Right renal cortex interstitium (tissue), 3 donors: Measurements from ENCODE around the gene JAKMIP3. TPM values are rescaled to one million over a fixed set of nuclear protein-coding genes. Genes with fewer than 3 reads are reported as not detected.

Experiments used
- DNase-seq, 3 donors: peaks; one replicate each; pipeline ENCODE4 v3.0.0-alpha.2; 2013; ENCODE audit warnings: low read depth in 3 of 3, low spot score in 2 of 3
- polyA plus RNA-seq, 3 donors: library from polyadenylated mRNA; unstranded; fragments of 120-200 nt; gene quantifications; one replicate each; pipeline ENCODE4 v1.2.1, GENCODE V29; 2013; ENCODE audit not compliant: insufficient read length in 3 of 3

Gene JAKMIP3
- under 1 TPM; 0.15 to 0.18 (median 0.16) TPM for polyA plus RNA-seq

DNA sequence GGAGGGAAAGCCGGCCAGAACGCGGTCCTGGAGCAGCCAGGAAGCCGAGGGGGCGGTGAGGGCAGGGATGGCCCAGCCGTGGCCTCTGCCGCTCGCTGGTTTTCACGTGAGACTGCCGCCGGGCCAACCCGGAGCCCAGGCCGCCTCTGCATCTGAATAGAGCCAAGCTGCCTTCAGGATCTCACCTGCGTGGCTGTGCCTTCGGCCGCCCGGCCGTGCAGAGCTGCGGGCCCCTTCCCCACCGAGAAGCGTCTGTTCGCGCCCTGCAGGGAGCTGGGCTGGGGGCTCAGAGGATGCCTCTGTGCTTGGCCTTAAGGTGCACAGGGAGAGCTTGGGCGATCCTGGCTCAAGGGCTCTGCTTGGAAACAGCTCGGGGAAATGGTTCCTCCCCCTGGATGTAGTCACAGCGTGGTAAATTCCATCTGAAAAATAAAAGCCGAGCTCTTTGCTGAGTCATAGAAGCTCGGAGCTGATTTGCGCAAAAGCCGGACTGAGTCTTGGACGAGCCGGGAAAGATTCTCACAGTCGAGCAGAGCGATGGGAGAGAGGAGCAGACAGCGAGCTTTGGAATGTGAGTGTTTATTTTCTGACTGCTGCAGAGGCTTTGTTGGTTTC, at the start of gene JAKMIP3:
Gene JAKMIP3, plus strand, starts transcription at position 456 of the 615 bp plus-strand sequence. CDS start 38,863 bp downstream, outside the sequence.
- DNase-seq = peak in 2 of 3 donors; percentile 31 to 34

- no peak for DNase-seq
Measured at GRCh38 chr10:132016514-132016913, 49.2 kb upstream of the JAKMIP3 start.

GRCh38 chr10:132018446-132018845, 47.3 kb upstream of the JAKMIP3 start:
- DNase-seq = no peak

DNA sequence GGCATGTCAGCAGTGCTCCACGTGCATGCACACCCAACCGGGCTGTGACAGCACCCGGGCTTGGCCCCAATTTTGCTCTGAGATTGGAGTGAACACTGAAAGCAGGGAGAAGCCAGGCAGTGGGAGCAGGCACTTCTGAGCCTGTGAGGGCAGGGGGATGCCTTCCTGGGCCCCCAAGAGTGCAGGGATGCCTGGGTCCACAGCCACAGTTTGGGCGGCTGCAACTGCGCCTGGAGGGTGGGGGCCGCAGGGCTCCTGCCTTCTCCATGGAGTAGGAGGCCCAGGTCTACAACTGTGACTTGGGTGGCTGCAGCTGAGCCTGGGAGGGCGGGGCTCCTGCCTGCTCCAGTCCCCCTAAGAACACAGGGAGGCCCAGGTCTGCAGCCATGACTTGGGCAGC, 46.4 kb upstream of the JAKMIP3 start:
- no peak for DNase-seq

DNA sequence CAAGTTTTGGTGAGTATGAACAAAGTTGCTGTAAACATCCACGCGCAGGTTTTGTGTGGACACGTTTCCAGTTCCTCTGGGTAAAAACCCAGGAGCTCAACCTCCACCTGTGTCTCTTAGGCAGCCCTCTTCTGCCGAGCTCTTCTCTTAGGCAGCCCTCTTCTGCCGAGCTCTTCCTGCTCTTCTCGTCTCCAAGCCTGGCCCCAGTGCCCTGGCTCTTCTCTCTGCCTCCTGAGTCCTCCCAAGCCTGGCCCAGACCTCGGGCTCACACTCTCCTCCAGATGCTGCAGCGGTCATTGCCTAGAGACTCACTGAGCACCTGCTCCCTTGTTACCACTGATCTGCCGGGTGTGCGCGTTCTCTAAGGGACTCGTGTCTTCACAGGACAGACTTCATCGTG, 45.3 kb upstream of the JAKMIP3 start:
- DNase-seq = no peak

DNA sequence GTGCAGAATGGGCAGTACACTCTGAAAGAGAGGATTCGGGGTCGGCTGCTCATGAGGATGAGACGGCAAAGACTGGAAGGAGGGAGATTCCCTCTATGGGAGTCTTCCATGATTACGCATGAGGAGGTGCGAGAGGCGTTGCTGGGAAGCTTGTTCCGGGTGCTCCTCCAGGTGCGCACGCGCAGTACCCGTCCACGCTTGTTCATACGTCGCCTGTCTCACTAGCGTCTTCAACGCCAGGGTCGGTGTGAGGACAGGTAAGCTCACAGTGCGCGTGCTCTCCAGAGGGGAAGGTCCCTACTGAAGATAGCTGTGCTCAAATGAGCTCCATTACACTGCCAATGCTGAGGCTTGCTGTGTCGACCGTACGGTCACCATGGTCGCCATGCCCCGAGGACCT, 44.7 kb upstream of the JAKMIP3 start:
- DNase-seq = no peak

DNA sequence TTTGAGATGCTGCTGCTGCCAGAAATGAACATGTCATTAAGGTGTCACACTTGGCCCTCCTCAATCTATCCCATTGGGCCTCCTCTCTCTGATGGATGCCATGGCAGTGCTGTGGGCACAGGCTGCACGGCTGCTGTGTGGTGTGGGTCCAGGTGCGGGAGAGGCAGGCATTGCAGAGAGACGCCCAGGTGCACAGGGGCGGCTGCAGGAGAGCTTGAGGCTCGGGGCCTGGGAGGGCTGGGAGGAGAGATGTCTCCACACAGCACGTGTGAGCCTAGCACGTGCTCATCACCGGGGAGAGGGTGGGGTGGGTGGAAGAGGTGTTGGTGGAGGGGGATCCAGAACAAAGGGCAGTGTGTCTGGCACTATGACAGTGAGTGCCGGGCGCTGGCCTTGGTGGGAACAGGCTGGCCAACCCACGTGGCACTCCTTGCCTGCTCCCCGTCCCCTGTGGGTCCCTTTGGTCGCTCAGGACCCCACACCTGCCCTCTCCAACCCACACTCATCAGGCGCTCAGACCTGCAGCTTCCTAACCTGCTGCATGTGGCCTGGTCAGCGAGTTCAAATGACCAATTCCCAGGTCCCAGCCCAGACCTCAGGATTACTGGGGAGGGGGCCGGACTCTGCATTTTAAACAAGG, 44.1 kb upstream of the JAKMIP3 start:
- no peak for DNase-seq

DNA sequence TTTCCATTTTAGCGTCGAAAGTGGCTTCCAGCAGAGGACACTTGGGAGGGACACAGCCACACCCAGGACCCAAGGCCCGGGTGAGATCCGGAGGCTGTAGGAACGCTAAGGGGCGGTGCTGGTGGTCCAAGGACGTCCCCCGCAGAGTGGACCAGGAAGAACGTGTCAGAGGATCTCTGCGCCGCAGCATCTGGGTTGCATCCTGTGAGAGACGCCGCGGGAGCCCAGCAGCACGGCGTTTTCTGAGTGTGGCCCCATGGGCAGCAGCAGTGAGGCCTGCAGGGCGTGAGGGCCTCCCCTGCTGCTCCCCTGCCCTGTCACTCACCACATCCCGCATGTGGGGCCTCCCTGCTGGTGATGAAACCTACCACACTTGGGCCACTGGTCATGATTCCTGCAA, 43.5 kb upstream of the JAKMIP3 start:
- DNase-seq = no peak

GRCh38 chr10:132023092-132023811, 42.5 kb upstream of the JAKMIP3 start:
- DNase-seq = peak in 2 of 3 donors; percentile 54

GRCh38 chr10:132027423-132027983, 38.2 kb upstream of the JAKMIP3 start:
- DNase-seq = no peak

DNA sequence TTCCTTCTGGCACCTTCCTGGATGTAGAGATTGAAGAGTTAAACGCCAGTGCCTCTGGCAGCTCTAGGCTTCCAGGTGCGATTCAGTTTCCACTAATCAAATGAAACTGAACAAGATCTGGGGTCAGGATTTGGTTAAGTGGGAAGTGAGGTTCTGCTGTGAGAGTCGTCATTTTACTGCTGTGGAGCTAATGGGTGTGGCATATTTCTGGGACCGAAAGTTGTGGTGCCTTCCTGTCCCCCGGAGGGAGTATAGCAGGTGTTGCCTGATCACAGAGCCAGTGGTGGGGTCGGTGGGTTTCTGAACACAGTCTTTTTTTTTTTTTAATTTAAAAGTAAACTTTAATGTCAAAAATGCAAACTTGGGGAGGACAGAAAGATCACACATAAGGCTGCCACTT, 37.0 kb upstream of the JAKMIP3 start:
- DNase-seq = no peak

DNA sequence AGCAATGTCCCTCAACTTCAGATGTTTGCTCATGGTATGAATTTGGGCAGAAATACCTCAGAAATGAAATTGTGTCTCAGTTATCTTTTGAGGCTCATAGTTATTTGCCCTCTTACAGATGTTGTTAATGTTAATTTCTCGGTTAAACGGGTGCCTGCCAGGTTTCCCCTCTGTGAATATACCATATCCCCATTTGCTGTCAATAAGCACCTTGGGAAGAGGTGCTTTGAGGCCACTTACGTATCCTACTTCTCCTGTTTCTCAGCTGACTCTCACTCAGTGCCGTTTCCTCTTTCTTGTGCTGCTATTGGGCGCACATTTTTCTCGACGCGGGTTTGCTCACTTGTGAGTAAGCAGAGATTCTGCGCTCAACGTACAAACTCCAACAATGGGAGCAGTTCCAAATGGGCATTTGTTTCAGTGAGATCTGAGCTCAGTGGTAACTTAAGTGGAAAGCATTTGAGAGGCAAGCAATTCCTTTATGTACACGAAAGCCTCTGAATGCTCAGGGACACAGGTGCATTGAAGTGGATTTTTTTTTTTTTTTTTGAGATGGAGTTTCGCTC, 34.8 kb upstream of the JAKMIP3 start:
- DNase-seq = no peak

DNA sequence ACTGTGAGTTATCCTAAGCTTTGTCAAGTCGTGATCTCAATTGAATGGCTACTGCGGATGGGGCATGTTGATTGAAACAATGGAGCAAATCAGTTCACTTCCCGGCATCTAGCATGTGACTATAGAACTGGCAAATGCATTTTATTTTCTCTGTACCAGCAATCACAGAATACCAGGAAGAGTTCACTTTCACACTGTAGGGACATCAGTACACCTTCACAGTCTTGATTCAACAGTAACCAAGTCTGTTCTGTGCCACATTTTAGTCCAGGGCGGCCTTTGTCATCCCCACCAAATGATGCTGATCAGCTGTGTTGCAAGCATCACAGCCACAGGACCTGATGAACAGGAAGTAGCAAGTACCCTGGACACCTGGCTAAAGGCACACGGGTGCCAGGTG, 32.1 kb upstream of the JAKMIP3 start:
- no peak for DNase-seq

DNA sequence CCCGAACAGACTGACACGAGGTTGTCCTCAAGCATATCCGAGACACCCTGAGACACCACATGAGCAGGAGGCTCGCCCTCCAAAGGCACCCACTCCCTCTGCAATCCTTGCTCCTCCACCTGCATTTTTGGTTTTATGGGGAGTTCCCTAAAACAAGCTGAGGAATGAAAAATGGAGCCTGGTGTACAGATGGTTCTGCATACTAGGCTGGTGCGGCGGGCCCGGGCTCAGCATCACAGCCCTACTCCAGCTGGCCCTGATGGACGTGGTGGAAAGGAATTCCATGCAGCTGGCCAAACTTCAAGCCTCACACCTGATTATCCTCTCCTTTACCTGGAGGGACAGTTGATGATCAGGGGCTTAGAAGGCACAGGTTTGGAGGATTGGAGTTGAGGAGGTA, 30.3 kb upstream of the JAKMIP3 start:
- no peak for DNase-seq

DNA sequence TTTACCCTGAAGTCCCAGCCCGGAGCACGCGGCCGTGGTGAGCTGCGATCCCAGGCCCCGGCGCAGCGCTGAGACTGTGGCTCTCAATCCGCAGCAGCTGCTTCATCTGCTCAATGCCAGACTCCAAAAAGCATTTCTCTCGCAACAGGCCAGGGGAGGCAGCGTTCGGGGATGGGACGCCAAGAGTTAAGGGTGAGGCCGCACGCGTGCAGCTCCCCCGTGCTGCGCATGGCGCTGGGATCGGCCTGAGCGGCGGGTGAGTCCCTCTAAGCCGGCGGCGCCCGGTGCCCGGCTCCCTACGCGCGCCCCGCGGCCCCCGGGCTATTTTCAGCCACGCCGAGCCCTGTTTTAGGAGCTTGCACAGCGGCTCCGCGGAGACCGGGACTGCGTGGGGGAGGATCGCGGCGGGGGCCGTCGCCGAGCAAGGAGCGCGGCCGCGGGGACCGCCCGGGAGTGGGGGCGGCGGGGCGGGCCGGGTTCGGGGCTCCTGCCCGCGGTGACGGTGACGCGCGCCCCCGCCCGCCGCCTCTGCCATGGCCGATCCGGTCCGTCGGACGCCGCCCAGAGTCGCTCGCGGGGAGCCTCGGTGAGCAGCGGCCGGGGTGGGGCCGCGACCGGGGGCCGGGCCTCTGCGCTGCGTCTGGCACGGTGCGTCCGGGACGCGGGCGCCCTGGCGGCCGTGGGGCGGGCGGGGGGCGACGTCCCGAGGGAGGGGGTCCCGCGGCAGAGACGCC, 29.4 kb upstream of the JAKMIP3 start:
- DNase-seq = peak in 2 of 3 donors; percentile 15 to 25

DNA sequence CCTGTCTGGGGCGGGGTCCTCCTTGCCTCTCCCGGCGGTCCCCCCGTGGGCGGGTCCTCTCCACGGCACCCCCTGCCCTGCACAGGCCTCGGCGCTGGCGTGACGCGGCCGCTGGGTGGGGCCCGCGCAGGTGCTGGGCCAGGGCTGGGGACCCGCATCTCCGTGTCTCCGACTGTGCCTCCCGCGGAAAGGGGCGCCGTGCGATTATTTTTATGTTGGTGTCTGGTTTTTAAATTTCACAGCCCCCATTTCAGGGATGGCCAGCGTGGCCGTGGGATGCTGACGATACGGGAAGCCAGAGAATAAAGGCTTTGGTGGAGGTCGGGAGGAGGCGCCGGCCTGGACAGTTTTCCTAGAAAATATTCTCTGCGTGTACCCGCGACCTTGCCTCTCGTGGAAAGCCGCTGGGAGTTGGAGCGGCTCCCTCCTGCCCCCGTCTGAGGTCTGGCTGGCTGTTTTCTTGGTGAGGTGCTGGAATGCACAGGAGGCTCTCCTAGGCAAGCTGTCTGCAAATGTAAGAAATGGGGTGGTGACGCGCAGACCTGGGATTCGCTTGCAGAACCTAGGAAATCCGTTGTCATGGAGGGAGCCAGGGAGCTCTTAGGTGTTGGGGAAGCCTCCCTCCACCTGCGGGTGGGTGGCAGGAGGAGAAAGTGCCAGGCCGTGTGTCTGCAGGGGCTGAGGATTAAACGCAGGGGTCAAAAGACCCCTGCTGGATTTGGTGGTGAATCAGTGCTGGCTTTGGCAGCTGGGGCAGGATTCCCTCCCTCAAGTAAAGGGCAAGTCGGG, 28.7 kb upstream of the JAKMIP3 start:
- DNase-seq = no peak

DNA sequence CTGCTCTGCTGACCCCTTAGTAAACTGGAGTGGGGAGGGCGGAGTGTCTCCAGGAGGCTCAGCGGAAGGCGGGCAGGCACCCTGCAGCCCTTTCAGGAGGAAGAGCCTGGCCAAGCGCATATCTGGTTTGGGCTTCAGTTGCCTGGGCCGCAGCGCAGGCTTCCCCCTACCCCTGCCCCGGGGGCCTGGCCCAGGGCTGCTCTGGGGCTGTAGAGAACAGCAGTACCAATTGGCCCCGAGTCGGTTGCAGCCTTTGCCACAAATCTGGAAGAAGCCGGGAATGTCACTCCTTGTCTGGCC, 28.1 kb upstream of the JAKMIP3 start:
- DNase-seq = no peak

DNA sequence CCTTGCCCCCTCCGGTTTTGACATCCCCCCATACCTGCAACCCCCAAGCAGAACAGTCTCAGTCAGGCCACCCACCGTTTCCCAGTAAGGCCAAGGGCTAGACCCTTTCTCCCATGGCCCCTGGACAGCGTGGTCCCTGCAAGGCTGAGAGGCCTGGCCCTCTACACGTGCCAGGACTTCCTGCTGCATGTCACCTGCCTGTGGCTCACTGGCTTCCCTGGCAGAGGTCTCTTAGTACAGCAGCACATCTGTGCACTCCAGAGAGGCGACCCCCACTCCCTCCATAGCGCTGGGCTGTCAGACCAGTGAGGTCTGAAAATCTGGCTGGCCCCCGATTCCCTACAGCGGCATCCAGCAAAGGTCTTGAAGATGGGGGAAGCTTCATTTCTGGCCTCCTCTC, 26.4 kb upstream of the JAKMIP3 start:
- DNase-seq = no peak

DNA sequence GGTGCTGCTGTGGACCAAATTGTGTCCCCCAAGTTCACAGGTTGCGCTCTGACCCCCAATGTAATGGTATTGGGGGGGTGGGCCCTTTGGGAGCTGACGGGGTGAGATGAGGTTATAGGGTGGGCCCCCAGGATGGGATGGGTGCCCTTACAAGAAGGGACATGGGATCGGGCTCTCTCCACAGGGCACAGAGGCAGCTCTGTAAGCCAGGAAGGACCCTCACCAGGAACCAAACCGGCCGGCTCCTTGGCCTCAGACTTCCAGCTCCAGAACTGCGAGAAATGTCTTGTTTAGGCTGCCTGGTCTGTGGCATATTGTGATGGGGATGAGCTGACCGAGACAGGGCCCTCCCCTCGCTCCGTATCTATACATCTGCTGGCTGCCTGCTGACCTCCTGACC, 25.7 kb upstream of the JAKMIP3 start:
- DNase-seq = no peak

GRCh38 chr10:132041340-132041739, 24.4 kb upstream of the JAKMIP3 start:
- no peak for DNase-seq
